SK-N-SH (cell line): Measurements from ENCODE around the gene C17orf67. TPM values are rescaled to one million over a fixed set of nuclear protein-coding genes. Genes with fewer than 3 reads are reported as not detected.

Source experiments
- CTCF ChIA-PET: fragments of 300-600, 350-600 bp; formaldehyde crosslinking; extraction: SDS; loops from one replicate; lab custom pipeline; 2021; lab: Yijun Ruan, JAX
- POLR2A ChIA-PET: fragments of 350-600 bp; sonication (Branson Sonifier 250); formaldehyde crosslinking; extraction: SDS; loops from one replicate; lab custom pipeline; 2020; ENCODE audit warnings: antibody characterized with exemption, inconsistent platforms; lab: Yijun Ruan, JAX
- DNase-seq: peaks from one replicate; pipeline ENCODE4 v3.0.0; 2012
- H2AFZ ChIP-seq: fragments of 200-600 bp; sonication (generic); 2 replicates; pipeline ENCODE4 v1.8.1; 2016; ENCODE audit warnings: antibody characterized with exemption, mild to moderate bottlenecking, low read depth
- H3F3A ChIP-seq: fragments of 200-600 bp; sonication (generic); replicated peaks from 2 replicates; pipeline ENCODE3; 2016; ENCODE audit warnings: antibody characterized with exemption, mild to moderate bottlenecking; ENCODE audit not compliant: insufficient read depth
- H3K27ac ChIP-seq, 2 experiments: fragments of 200-500 bp in 1 of 2; fragments of 200-600 bp in 1 of 2; sonication (Bioruptor generic) in 1 of 2; sonication (generic), shearing (Covaris generic) in 1 of 2; 2 replicates each; pipeline versions ENCODE4 v1.5.1 to v1.6.1; 2014 to 2016; ENCODE audit warnings: low read depth in 2 of 2, inconsistent platforms in 1 of 2, low read length in 1 of 2, mild to moderate bottlenecking in 1 of 2, mixed read lengths in 1 of 2
- H3K27me3 ChIP-seq: fragments of 200-600 bp; sonication (generic), shearing (Covaris generic); 2 replicates; pipeline ENCODE4 v1.6.1; 2016; ENCODE audit warnings: mixed run types; ENCODE audit not compliant: insufficient read depth
- H3K36me3 ChIP-seq, 2 experiments: fragments of 200-500 bp in 1 of 2; fragments of 200-600 bp in 1 of 2; sonication (Bioruptor generic) in 1 of 2; sonication (generic) in 1 of 2; replicated peaks in 1 of 2; 2 replicates each; pipeline versions ENCODE3 to v1.5.1; 2014 to 2016; ENCODE audit warnings: low read length in 1 of 2, mild to moderate bottlenecking in 1 of 2; ENCODE audit not compliant: insufficient read depth in 2 of 2, control insufficient read depth in 1 of 2
- H3K4me1 ChIP-seq, 2 experiments: fragments of 200-500 bp in 1 of 2; fragments of 200-600 bp in 1 of 2; sonication (Bioruptor generic) in 1 of 2; sonication (generic), shearing (Covaris generic) in 1 of 2; 2 replicates each; pipeline versions ENCODE4 v1.5.1 to v1.6.1; 2014 to 2016; ENCODE audit warnings: low read depth in 1 of 2, low read length in 1 of 2, mixed run types in 1 of 2; ENCODE audit not compliant: insufficient read depth in 2 of 2, control insufficient read depth in 1 of 2
- H3K4me2 ChIP-seq: fragments of 200-600 bp; sonication (generic), shearing (Covaris generic); 2 replicates; pipeline ENCODE4 v1.6.1; 2017; ENCODE audit warnings: mixed run types
- H3K4me3 ChIP-seq, 2 experiments: fragments of 200-500 bp in 1 of 2; fragments of 200-600 bp in 1 of 2; sonication (Bioruptor generic) in 1 of 2; sonication (generic), shearing (Covaris generic) in 1 of 2; 2 replicates each; pipeline versions ENCODE4 v1.5.1 to v1.8.1; 2014 to 2016; ENCODE audit warnings: low read depth in 2 of 2, inconsistent platforms in 1 of 2, low read length in 1 of 2, mild to moderate bottlenecking in 1 of 2, mixed read lengths in 1 of 2, moderate library complexity in 1 of 2
- H3K79me2 ChIP-seq: fragments of 200-600 bp; sonication (generic); 2 replicates; pipeline ENCODE4 v1.8.1; 2017; ENCODE audit warnings: mild to moderate bottlenecking; ENCODE audit not compliant: insufficient read depth
- H3K9ac ChIP-seq: fragments of 200-600 bp; sonication (generic); 2 replicates; pipeline ENCODE4 v1.6.1; 2017; ENCODE audit warnings: mixed run types
- H3K9me2 ChIP-seq: fragments of 200-600 bp; sonication (generic); 2 replicates; pipeline ENCODE4 v1.6.1; 2017; ENCODE audit warnings: mixed run types
- H3K9me3 ChIP-seq: fragments of 200-600 bp; sonication (generic); 2 replicates; pipeline ENCODE4 v1.6.1; 2017; ENCODE audit warnings: mixed run types, mild to moderate bottlenecking, moderate library complexity
- H4K20me1 ChIP-seq: fragments of 200-600 bp; sonication (generic); 2 replicates; pipeline ENCODE4 v1.6.1; 2017; ENCODE audit warnings: mild to moderate bottlenecking, mixed run types; ENCODE audit not compliant: insufficient read depth
- ELF1 ChIP-seq: IDR thresholded peaks from 2 replicates; pipeline ENCODE4 v1.4.0; 2012
- EP300 ChIP-seq, 2 experiments: IDR thresholded peaks; 2 replicates each; pipeline versions ENCODE4 v1.4.0 to v1.6.1; 2012; ENCODE audit warnings: borderline replicate concordance in 1 of 2, low read depth in 1 of 2, low read length in 1 of 2
- FOXJ3 ChIP-seq: sonication (generic); formaldehyde crosslinking; IDR thresholded peaks from 2 replicates; pipeline ENCODE4 v1.5.1; 2020; ENCODE audit warnings: mild to moderate bottlenecking, missing genetic modification reagents
- MXI1 ChIP-seq: IDR thresholded peaks from 2 replicates; pipeline ENCODE4 v1.6.1; 2012; ENCODE audit warnings: mild to moderate bottlenecking, low read depth, low read length, improper control_type of control experiment
- RFX5 ChIP-seq: IDR thresholded peaks from 2 replicates; pipeline ENCODE4 v1.6.1; 2012; ENCODE audit warnings: mild to moderate bottlenecking, improper control_type of control experiment, low read length
- SMC3 ChIP-seq: IDR thresholded peaks from 2 replicates; pipeline ENCODE4 v1.6.1; 2012; ENCODE audit warnings: low read depth, low read length, improper control_type of control experiment
- whole genome bisulfite sequencing: methylation state at CpG from one replicate; pipeline ENCODE4 v1.1.6; 2017; ENCODE audit warnings: low lambda C conversion rate; 5-methylcytosine and 5-hydroxymethylcytosine counted together
- polyA plus RNA-seq, 3 experiments: library from polyadenylated mRNA; depleted of rRNA; stranded (reverse); fragments of >200 nt; gene quantifications; 2 replicates each; pipeline ENCODE4 v1.2.3, GENCODE V29; 2012
- TF ChIP-seq, protein P1 (sequence below): IDR thresholded peaks from 2 replicates; pipeline ENCODE4 v1.4.0; 2012; ENCODE audit warnings: low read depth
- TF ChIP-seq, protein P2 (sequence below): fragments of 200-600 bp; sonication (generic); IDR thresholded peaks from 2 replicates; pipeline ENCODE4 v1.6.1; 2017; ENCODE audit warnings: antibody characterized with exemption, mild to moderate bottlenecking, moderate library complexity
- TF ChIP-seq, protein P3 (sequence below): IDR thresholded peaks from 2 replicates; pipeline ENCODE4 v1.4.0; 2012; ENCODE audit warnings: low read depth, borderline replicate concordance
- TF ChIP-seq, protein P4 (sequence below): IDR thresholded peaks from 2 replicates; pipeline ENCODE4; 2012
- TF ChIP-seq, protein P5 (sequence below): IDR thresholded peaks from 2 replicates; pipeline ENCODE4 v1.6.1; 2012; ENCODE audit warnings: mild to moderate bottlenecking, low read depth, low read length, moderate library complexity

Gene C17orf67
- polyA plus RNA-seq, 1 of the 3 experiments (the other 2 are of a cell fraction): 1.7 TPM

DNA sequence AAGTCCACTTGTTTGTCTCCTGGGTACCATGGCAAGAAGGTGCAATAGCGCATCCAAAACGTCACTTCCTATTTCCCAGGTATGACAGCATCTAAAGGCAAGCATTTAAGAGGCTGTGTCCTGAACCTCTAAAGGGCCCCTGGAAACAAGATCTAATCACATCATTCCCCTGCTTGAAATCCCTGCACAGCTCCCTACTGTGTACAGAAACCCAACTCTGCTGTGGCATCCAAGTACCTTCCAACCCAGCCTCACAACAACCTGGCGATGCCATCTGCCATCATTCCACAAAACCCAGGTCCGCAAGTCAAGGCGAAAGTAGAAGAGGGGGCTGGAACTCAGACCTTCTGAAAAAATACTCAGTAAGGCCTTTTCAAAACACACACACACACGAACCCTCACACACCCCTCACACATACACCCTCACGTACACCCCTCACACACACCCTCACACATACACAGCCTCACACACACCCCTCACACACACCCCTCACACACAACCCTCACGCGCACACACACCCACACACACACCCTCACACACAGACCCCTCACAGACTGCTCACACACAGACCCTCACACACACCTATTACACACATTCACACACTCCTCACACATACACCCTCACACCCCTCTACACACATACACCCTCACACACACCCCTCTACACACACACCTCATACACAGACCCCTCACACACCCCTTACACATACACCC is 24.5 kb downstream of the C17orf67 start:
- Histone ChIP-seq H3K9me3 (no peaks in the 10 kb centered on the region), H3F3A (no peaks in the 10 kb centered on the region), H3K27me3 (no peaks in the 10 kb centered on the region), H3K9me2 (no peaks in the 10 kb centered on the region), H2AFZ (no peak overlapping the region), H4K20me1 (no peaks in the 10 kb centered on the region), H3K36me3 (no peaks in the 10 kb centered on the region), H3K9ac (no peak overlapping the region), H3K79me2 (no peaks in the 10 kb centered on the region), H3K27ac (no peak overlapping the region), H3K4me1 (peaks cover 0 to 2% of the 10 kb centered on the region in 2 experiments; a peak in 1 of 4 replicates), H3K4me2 (no peak overlapping the region), H3K4me3 (no peak overlapping the region)
- no peak for DNase-seq
- CTCF ChIA-PET: interaction anchor here (1.5 to 3.1 kb wide), 2 partner anchors 9 to 36 kb away, joined by 3 to 35 read pairs; no protein-coding TSS in a partner anchor
- TF ChIP-seq, protein P1, sequence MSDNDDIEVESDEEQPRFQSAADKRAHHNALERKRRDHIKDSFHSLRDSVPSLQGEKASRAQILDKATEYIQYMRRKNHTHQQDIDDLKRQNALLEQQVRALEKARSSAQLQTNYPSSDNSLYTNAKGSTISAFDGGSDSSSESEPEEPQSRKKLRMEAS: no peak
- no peak for TF ChIP-seq SMC3
- TF ChIP-seq, protein P2, sequence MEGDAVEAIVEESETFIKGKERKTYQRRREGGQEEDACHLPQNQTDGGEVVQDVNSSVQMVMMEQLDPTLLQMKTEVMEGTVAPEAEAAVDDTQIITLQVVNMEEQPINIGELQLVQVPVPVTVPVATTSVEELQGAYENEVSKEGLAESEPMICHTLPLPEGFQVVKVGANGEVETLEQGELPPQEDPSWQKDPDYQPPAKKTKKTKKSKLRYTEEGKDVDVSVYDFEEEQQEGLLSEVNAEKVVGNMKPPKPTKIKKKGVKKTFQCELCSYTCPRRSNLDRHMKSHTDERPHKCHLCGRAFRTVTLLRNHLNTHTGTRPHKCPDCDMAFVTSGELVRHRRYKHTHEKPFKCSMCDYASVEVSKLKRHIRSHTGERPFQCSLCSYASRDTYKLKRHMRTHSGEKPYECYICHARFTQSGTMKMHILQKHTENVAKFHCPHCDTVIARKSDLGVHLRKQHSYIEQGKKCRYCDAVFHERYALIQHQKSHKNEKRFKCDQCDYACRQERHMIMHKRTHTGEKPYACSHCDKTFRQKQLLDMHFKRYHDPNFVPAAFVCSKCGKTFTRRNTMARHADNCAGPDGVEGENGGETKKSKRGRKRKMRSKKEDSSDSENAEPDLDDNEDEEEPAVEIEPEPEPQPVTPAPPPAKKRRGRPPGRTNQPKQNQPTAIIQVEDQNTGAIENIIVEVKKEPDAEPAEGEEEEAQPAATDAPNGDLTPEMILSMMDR: no peak
- TF ChIP-seq RFX5: no peak
- TF ChIP-seq MXI1: no peak
- TF ChIP-seq, protein P3, sequence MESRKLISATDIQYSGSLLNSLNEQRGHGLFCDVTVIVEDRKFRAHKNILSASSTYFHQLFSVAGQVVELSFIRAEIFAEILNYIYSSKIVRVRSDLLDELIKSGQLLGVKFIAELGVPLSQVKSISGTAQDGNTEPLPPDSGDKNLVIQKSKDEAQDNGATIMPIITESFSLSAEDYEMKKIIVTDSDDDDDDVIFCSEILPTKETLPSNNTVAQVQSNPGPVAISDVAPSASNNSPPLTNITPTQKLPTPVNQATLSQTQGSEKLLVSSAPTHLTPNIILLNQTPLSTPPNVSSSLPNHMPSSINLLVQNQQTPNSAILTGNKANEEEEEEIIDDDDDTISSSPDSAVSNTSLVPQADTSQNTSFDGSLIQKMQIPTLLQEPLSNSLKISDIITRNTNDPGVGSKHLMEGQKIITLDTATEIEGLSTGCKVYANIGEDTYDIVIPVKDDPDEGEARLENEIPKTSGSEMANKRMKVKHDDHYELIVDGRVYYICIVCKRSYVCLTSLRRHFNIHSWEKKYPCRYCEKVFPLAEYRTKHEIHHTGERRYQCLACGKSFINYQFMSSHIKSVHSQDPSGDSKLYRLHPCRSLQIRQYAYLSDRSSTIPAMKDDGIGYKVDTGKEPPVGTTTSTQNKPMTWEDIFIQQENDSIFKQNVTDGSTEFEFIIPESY: no peak
- no peak for TF ChIP-seq ELF1
- TF ChIP-seq EP300 (IDR thresholded peaks at IDR 0.05; ENCODE audit: borderline replicate concordance in 1 of 2, low read depth in 1 of 2, low read length in 1 of 2): no peak
- TF ChIP-seq, protein P4, sequence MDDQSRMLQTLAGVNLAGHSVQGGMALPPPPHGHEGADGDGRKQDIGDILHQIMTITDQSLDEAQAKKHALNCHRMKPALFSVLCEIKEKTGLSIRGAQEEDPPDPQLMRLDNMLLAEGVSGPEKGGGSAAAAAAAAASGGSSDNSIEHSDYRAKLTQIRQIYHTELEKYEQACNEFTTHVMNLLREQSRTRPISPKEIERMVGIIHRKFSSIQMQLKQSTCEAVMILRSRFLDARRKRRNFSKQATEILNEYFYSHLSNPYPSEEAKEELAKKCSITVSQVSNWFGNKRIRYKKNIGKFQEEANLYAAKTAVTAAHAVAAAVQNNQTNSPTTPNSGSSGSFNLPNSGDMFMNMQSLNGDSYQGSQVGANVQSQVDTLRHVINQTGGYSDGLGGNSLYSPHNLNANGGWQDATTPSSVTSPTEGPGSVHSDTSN: no peak
- TF ChIP-seq FOXJ3 (CRISPR knock-in tag): no peak
- TF ChIP-seq, protein P5, sequence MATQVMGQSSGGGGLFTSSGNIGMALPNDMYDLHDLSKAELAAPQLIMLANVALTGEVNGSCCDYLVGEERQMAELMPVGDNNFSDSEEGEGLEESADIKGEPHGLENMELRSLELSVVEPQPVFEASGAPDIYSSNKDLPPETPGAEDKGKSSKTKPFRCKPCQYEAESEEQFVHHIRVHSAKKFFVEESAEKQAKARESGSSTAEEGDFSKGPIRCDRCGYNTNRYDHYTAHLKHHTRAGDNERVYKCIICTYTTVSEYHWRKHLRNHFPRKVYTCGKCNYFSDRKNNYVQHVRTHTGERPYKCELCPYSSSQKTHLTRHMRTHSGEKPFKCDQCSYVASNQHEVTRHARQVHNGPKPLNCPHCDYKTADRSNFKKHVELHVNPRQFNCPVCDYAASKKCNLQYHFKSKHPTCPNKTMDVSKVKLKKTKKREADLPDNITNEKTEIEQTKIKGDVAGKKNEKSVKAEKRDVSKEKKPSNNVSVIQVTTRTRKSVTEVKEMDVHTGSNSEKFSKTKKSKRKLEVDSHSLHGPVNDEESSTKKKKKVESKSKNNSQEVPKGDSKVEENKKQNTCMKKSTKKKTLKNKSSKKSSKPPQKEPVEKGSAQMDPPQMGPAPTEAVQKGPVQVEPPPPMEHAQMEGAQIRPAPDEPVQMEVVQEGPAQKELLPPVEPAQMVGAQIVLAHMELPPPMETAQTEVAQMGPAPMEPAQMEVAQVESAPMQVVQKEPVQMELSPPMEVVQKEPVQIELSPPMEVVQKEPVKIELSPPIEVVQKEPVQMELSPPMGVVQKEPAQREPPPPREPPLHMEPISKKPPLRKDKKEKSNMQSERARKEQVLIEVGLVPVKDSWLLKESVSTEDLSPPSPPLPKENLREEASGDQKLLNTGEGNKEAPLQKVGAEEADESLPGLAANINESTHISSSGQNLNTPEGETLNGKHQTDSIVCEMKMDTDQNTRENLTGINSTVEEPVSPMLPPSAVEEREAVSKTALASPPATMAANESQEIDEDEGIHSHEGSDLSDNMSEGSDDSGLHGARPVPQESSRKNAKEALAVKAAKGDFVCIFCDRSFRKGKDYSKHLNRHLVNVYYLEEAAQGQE: no peak
- WGBS: 85% methylated on average over 9 of the region's 9 CpGs
- POLR2A ChIA-PET: no interaction called here
